Measurements from ENCODE around the gene LCP2.

Gene LCP2

GRCh38 chr5:170297589-170298462 is at the start of gene LCP2:
TSS of gene LCP2 (minus strand) at chr5:170297777. CDS start at chr5:170297611, 166 bp downstream.
- peak within 1 kb of the TSS; percentile 93 for H3K4me3 ChIP-seq (ENCODE audit: low read depth, low read length)
- DNase-seq (ENCODE audit: low read depth), result peak; percentile 75
- no peak for TF ChIP-seq MYC (IDR thresholded peaks at IDR 0.05; ENCODE audit: low read depth, low read length)
- TF ChIP-seq, protein P1, sequence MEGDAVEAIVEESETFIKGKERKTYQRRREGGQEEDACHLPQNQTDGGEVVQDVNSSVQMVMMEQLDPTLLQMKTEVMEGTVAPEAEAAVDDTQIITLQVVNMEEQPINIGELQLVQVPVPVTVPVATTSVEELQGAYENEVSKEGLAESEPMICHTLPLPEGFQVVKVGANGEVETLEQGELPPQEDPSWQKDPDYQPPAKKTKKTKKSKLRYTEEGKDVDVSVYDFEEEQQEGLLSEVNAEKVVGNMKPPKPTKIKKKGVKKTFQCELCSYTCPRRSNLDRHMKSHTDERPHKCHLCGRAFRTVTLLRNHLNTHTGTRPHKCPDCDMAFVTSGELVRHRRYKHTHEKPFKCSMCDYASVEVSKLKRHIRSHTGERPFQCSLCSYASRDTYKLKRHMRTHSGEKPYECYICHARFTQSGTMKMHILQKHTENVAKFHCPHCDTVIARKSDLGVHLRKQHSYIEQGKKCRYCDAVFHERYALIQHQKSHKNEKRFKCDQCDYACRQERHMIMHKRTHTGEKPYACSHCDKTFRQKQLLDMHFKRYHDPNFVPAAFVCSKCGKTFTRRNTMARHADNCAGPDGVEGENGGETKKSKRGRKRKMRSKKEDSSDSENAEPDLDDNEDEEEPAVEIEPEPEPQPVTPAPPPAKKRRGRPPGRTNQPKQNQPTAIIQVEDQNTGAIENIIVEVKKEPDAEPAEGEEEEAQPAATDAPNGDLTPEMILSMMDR (IDR thresholded peaks at IDR 0.05; ENCODE audit: low read depth, low read length), result no peak
- no peak for TF ChIP-seq POLR2A (IDR thresholded peaks at IDR 0.05; ENCODE audit: extremely low read depth, insufficient read length)
- no peak for TF ChIP-seq MAX (IDR thresholded peaks at IDR 0.05; ENCODE audit: low read depth, low read length)

GRCh38 chr5:170347022-170347567 is 49.5 kb upstream of the LCP2 start:
- TF ChIP-seq MAX (IDR thresholded peaks at IDR 0.05; ENCODE audit: low read depth, low read length) (no peak), POLR2A (IDR thresholded peaks at IDR 0.05; ENCODE audit: extremely low read depth, insufficient read length) (no peak), MYC (IDR thresholded peaks at IDR 0.05; ENCODE audit: low read depth, low read length) (no peak)
- TF ChIP-seq, protein P1 (IDR thresholded peaks at IDR 0.05; ENCODE audit: low read depth, low read length), result no peak
- DNase-seq (ENCODE audit: low read depth), result no peak
- H3K4me3 ChIP-seq (ENCODE audit: low read depth, low read length), result no peak overlapping the region

DNA sequence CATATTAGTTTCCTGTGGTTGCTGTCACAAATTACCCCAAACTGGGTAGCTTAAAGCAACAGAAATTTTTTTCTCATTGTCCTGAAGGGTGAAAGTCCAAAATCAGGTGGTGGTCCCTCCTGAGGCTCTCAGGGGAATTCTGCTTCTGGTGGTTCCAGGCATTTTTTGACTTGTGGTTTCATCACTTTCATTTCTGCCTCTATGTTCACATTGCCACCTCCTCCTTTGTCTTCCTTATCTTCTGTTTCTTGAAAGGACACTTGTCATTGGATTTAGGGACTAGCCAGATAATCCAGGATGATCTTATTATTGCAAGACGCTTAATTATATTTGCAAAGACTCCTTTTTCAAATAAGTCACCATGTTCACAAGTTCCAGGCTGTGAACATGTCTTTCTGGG is 48.4 kb upstream of the LCP2 start:
- TF ChIP-seq POLR2A (IDR thresholded peaks at IDR 0.05; ENCODE audit: extremely low read depth, insufficient read length) (no peak), MYC (IDR thresholded peaks at IDR 0.05; ENCODE audit: low read depth, low read length) (no peak), MAX (IDR thresholded peaks at IDR 0.05; ENCODE audit: low read depth, low read length) (no peak)
- TF ChIP-seq, protein P1 (IDR thresholded peaks at IDR 0.05; ENCODE audit: low read depth, low read length), result no peak
- no peak for DNase-seq (ENCODE audit: low read depth)
- H3K4me3 ChIP-seq (ENCODE audit: low read depth, low read length), result no peak overlapping the region

DNA sequence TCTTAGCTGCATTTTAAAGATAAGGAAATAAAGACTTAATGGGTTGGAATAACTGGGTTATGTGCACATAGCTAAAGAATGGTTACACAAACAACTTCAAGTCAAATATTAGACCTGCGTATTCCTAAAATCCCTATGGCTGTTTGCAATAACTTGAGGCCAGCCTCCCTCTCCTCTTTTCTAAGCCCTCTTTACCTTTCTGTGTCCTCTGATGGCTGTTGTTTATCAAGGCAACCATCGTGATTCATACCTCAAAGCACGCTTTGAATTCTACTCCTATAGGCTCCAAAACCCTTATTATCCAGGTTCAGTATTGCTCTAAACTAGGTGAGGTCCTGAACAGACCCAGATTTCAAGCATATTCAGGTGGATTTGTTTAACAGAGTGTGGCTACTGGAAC is 45.6 kb upstream of the LCP2 start:
- no peak for TF ChIP-seq POLR2A (IDR thresholded peaks at IDR 0.05; ENCODE audit: extremely low read depth, insufficient read length)
- no peak for TF ChIP-seq MYC (IDR thresholded peaks at IDR 0.05; ENCODE audit: low read depth, low read length)
- TF ChIP-seq MAX (IDR thresholded peaks at IDR 0.05; ENCODE audit: low read depth, low read length), result no peak
- TF ChIP-seq, protein P1 (IDR thresholded peaks at IDR 0.05; ENCODE audit: low read depth, low read length), result no peak
- DNase-seq (ENCODE audit: low read depth), result no peak
- no peak overlapping the region for H3K4me3 ChIP-seq (ENCODE audit: low read depth, low read length)

- TF ChIP-seq POLR2A (IDR thresholded peaks at IDR 0.05; ENCODE audit: extremely low read depth, insufficient read length) (no peak), MYC (IDR thresholded peaks at IDR 0.05; ENCODE audit: low read depth, low read length) (no peak), MAX (IDR thresholded peaks at IDR 0.05; ENCODE audit: low read depth, low read length) (no peak)
- TF ChIP-seq, protein P1 (IDR thresholded peaks at IDR 0.05; ENCODE audit: low read depth, low read length), result no peak
- no peak overlapping the region for H3K4me3 ChIP-seq (ENCODE audit: low read depth, low read length)
- DNase-seq (ENCODE audit: low read depth), result no peak
Observed at GRCh38 chr5:170342153-170342725, 44.7 kb upstream of the LCP2 start.

Data from NB4 (cell line).